GM23248 (cell line): ENCODE data around the gene CWF19L1. TPM values are rescaled to one million over a fixed set of nuclear protein-coding genes. Genes with fewer than 3 reads are reported as not detected.
"Not testable (repeated sequence)": the region's sequence is repeated elsewhere in the genome, so short reads cannot be mapped to it uniquely, and the experiment has no call there.

Source experiments
- DNase-seq: peaks from one replicate; pipeline ENCODE4 v3.0.0-alpha.2; 2015
- H2AFZ ChIP-seq: fragments of 200-600 bp; sonication (generic); 2 replicates; pipeline ENCODE4 v1.6.1; 2016; ENCODE audit warnings: antibody characterized with exemption
- H3F3A ChIP-seq: fragments of 200-600 bp; sonication (generic); 2 replicates; pipeline ENCODE4 v1.6.1; 2016; ENCODE audit warnings: mild to moderate bottlenecking, antibody characterized with exemption, mixed run types; ENCODE audit not compliant: insufficient read depth
- H3K27ac ChIP-seq: fragments of 200-600 bp; sonication (generic); 2 replicates; pipeline ENCODE4 v1.5.1; 2016; ENCODE audit warnings: mild to moderate bottlenecking
- H3K27me3 ChIP-seq: fragments of 200-600 bp; sonication (generic); replicated peaks from 2 replicates; pipeline ENCODE4 v1.6.1; 2016; ENCODE audit warnings: mild to moderate bottlenecking; ENCODE audit not compliant: insufficient read depth
- H3K36me3 ChIP-seq: fragments of 200-600 bp; sonication (generic); 2 replicates; pipeline ENCODE4 v1.6.1; 2016; ENCODE audit warnings: low read depth, mild to moderate bottlenecking
- H3K4me1 ChIP-seq: fragments of 200-600 bp; sonication (generic); 2 replicates; pipeline ENCODE4 v1.6.1; 2016; ENCODE audit warnings: mild to moderate bottlenecking; ENCODE audit not compliant: insufficient read depth
- H3K4me2 ChIP-seq: fragments of 200-600 bp; sonication (generic); one replicate; pipeline ENCODE4 v1.6.1; 2016; ENCODE audit warnings: mild to moderate bottlenecking; ENCODE audit not compliant: unreplicated experiment
- H3K4me3 ChIP-seq: fragments of 200-600 bp; sonication (generic); 2 replicates; pipeline ENCODE4 v1.5.1; 2016; ENCODE audit warnings: mild to moderate bottlenecking
- H3K79me2 ChIP-seq: fragments of 200-600 bp; sonication (generic); 2 replicates; pipeline ENCODE4 v1.6.1; 2016; ENCODE audit warnings: mild to moderate bottlenecking; ENCODE audit not compliant: insufficient read depth
- H3K9ac ChIP-seq: fragments of 200-600 bp; sonication (generic); 2 replicates; pipeline ENCODE4 v1.6.1; 2016; ENCODE audit warnings: mild to moderate bottlenecking
- H3K9me2 ChIP-seq: fragments of 200-600 bp; sonication (generic); 2 replicates; pipeline ENCODE4 v1.6.1; 2016; ENCODE audit warnings: mixed run types, mild to moderate bottlenecking, moderate library complexity; ENCODE audit not compliant: insufficient read depth
- H3K9me3 ChIP-seq: fragments of 200-600 bp; sonication (generic); one replicate; pipeline ENCODE4 v1.6.1; 2017; ENCODE audit warnings: low read depth
- H4K20me1 ChIP-seq: fragments of 200-600 bp; sonication (generic); 2 replicates; pipeline ENCODE4 v1.6.0; 2016; ENCODE audit not compliant: insufficient read depth
- EZH2 ChIP-seq: fragments of 200-600 bp; sonication (generic); IDR thresholded peaks from 2 replicates; pipeline ENCODE4 v1.6.1; 2018; ENCODE audit warnings: antibody characterized with exemption, mild to moderate bottlenecking; ENCODE audit not compliant: insufficient read depth, poor library complexity, severe bottlenecking
- EZH2phosphoT487 ChIP-seq: fragments of 200-600 bp; sonication (generic); IDR thresholded peaks from 2 replicates; pipeline ENCODE4 v1.6.1; 2018; ENCODE audit warnings: antibody characterized with exemption, moderate library complexity, mild to moderate bottlenecking, low read depth; ENCODE audit not compliant: insufficient read depth
- WGBS, 2 experiments: methylation state at CpG; one replicate each; pipeline ENCODE4 v1.1.6; 2015 to 2017; ENCODE audit warnings: low lambda C conversion rate in 2 of 2, low coverage in 1 of 2; ENCODE audit errors: missing lambda C conversion rate in 2 of 2; 5-methylcytosine and 5-hydroxymethylcytosine counted together
- in situ Hi-C: fragments of 300-500 bp; cut with MboI; formaldehyde crosslinking; loops from 2 replicates; pipeline ENCODE4 v1.15.0; 2020
- polyA plus RNA-seq: library from polyadenylated mRNA; unstranded; fragments of >200 nt; fragmentation: Nextera tagmentation; extraction: Ambion mirVana; gene quantifications from 2 replicates; pipeline ENCODE4 v1.2.1, GENCODE V29; 2016
- total RNA-seq: library from RNA; depleted of rRNA; stranded (reverse); fragments of >200 nt; shearing (Covaris generic); gene quantifications from 2 replicates; pipeline ENCODE4 v1.2.3, GENCODE V29; 2014

Gene CWF19L1
- total and polyA plus RNA-seq, 2 experiments from 2014 or later, result 17.4 to 25.9 TPM

DNA sequence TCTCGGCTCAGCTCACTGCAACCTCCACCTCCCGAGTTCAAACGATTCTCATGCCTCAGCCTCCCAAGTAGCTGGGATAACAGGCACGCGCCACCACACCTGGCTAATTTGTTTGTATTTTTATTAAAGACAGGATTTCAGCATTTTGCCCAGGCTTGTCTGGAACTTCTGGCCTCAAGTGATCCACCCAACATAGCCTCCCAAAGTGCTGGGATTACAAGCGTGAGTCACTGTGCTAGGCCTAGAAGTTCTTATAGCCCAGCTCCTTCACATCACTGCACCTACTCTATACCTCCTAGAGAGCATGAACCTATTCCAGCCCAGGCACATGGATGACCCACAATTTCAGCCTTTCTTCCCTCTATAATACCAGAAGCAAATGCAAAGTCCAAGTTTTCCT lies 20.3 kb upstream of the CWF19L1 start:
- in situ Hi-C loops, result no loop called here
- Histone ChIP-seq H3K9ac (no peak overlapping the region), H3K27me3 (no peaks in the 10 kb centered on the region), H3K4me2 (no peak overlapping the region), H3K36me3 (peaks cover 15% of the 10 kb centered on the region; the same call in 1 of the 2 replicates), H3K27ac (no peak overlapping the region), H3K4me3 (no peak overlapping the region), H3K4me1 (peaks cover 31% of the 10 kb centered on the region), H4K20me1 (no peaks in the 10 kb centered on the region), H3K79me2 (peaks cover 31% of the 10 kb centered on the region), H3K9me3 (no peaks in the 10 kb centered on the region), H3F3A (peaks cover 23% of the 10 kb centered on the region), H3K9me2 (no peaks in the 10 kb centered on the region), H2AFZ (no peak overlapping the region)
- 97 to 100% methylated on average over 6 of the region's 6 CpGs for WGBS, 2 experiments
- no peak for DNase-seq
- TF ChIP-seq EZH2, result no peak
- TF ChIP-seq EZH2phosphoT487, result no peak

DNA sequence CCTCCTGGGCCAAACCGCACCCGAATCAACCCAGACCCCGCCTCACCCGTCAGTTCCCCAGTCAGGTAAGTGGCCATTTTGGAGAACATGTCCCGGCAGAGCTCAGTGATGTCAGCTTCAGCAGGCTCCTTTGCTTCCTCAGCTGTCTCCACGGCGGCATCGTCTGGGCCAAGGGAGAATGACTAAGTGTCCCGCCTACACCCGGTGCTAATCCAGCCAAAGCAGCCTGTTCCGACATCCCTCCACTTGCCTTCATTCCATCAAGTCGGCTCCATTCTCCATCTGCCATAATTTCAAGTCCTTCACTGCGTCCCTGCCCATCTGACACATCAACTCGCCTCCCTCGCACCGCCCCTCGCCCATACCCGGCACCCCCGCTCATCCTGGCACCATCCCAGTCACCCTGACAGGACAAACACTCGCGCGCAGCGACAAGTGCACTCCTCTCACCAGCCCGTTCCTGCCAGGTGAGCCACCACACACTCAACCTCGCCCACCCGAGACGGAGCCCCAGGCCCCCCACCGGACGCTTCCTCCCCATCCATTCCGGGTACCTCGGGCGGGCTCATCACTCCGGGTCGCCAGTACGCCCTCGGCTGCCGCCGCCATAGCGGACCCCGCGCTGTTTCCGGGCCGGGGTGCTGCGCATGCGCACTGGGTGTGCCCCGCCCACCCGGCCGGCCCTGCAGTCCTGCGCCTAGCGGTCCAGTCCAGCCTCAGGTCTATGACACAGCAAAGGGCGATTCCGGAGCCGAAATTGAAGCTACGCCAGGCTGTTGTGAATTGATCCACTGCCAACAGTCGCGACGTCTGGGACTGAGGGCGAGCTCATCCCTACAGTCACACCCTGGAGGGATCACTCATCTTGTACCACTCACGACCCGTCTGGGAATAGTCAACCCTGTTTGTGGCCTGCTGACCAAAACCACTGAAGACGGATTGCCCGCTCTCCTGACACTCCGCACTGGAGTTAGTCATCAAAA lies 18.9 kb upstream of the CWF19L1 start, which contains the start of gene BLOC1S2:
BLOC1S2 (minus strand) TSS at position 630 of the 983 bp plus-strand sequence; CDS start at position 609, 21 bp downstream.
- in situ Hi-C loops, result no loop called here
- peaks cover 16% of the 10 kb centered on the region; the same call in 1 of the 2 replicates for H3K36me3 ChIP-seq
- H3K4me1 ChIP-seq, result peaks cover 31% of the 10 kb centered on the region
- peak; percentile 98 for DNase-seq
- peak within 1 kb of the TSS; percentile 87 for H3K4me2 ChIP-seq
- H3K9me2 ChIP-seq, result no peaks in the 10 kb centered on the region
- no peaks in the 10 kb centered on the region for H4K20me1 ChIP-seq
- peaks cover 45% of the 10 kb centered on the region for H3K79me2 ChIP-seq
- peaks cover 23% of the 10 kb centered on the region for H3F3A ChIP-seq
- peak within 1 kb of the TSS; percentile 96 for H3K27ac ChIP-seq
- WGBS, 2 experiments, result 1 to 2% methylated on average over 42 to 63 of the region's 63 CpGs
- no peak for TF ChIP-seq EZH2
- no peak for TF ChIP-seq EZH2phosphoT487
- peak within 1 kb of the TSS; percentile 94 for H3K9ac ChIP-seq
- no peaks in the 10 kb centered on the region for H3K27me3 ChIP-seq
- H3K9me3 ChIP-seq, result no peaks in the 10 kb centered on the region
- peak within 1 kb of the TSS; percentile 96 for H3K4me3 ChIP-seq
- H2AFZ ChIP-seq, result peak within 1 kb of the TSS; percentile 93

DNA sequence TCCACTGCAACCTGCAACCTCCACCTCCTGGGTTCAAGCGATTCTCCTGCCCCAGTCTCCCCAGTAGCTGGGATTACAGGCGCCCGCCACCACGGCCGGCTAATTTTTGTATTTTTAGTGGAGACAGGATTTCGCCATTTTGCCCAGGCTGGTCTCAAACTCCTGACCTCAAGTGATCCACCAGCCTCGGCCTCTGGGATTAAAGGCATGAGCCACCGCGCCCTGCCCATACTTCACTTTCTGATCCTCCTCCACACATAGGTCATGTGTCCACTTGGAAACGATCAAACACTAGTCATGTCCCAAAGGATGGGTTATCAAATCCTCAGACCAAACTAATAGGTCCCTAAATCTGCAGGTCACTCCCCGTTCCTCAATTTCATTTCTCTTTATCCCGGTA lies 17.9 kb upstream of the CWF19L1 start:
- H3K9me2 ChIP-seq, H3K9me3 ChIP-seq, in situ Hi-C loops, H4K20me1 ChIP-seq, H3K27me3 ChIP-seq: not testable (repeated sequence)
- peak overlapping the region; percentile 96 for H3K4me3 ChIP-seq
- H3F3A ChIP-seq, result peaks cover 23% of the 10 kb centered on the region
- peaks cover 31% of the 10 kb centered on the region for H3K4me1 ChIP-seq
- H3K9ac ChIP-seq, result peak overlapping the region; percentile 94
- DNase-seq, result peak; percentile 22
- H3K36me3 ChIP-seq, result peaks cover 23% of the 10 kb centered on the region; the same call in 1 of the 2 replicates
- peak overlapping the region; percentile 93; the same call in 1 of the 2 replicates for H2AFZ ChIP-seq
- peaks cover 55% of the 10 kb centered on the region for H3K79me2 ChIP-seq
- H3K27ac ChIP-seq, result peak overlapping the region; percentile 96
- WGBS, 2 experiments, result 79 to 83% methylated on average over 12 of the region's 12 CpGs
- H3K4me2 ChIP-seq, result peak overlapping the region; percentile 87

DNA sequence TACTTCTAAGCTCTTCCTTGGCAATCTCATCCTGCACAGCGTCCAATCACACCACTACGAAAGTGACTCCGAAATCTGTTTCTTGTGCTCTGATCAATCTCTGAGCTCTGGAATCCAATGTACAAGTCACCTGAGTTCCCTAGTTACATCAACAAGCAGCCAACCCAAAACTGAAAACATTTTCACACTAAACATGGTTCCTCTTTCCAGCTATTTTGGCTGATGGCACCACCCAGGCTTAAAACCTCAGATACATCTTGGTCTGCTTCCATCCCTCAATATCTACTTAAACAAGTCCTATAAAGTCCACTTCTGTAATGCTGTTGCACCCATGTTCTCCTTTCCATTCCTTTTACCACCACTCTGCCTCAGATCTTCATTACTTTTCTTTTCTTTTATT lies 15.5 kb upstream of the CWF19L1 start:
- H3K9me2 ChIP-seq, result no peaks in the 10 kb centered on the region
- no peak for TF ChIP-seq EZH2phosphoT487
- TF ChIP-seq EZH2, result no peak
- no peak overlapping the region for H3K27ac ChIP-seq
- in situ Hi-C loops, result no loop called here
- H3K79me2 ChIP-seq, result peaks cover 69% of the 10 kb centered on the region
- peaks cover 36% of the 10 kb centered on the region for H3K36me3 ChIP-seq
- H3K4me3 ChIP-seq, result no peak overlapping the region
- H3F3A ChIP-seq, result peaks cover 23% of the 10 kb centered on the region
- no peaks in the 10 kb centered on the region for H4K20me1 ChIP-seq
- 62 to 75% methylated on average over 3 of the region's 3 CpGs for WGBS, 2 experiments
- DNase-seq, result no peak
- H3K27me3 ChIP-seq, result no peaks in the 10 kb centered on the region
- H2AFZ ChIP-seq, result no peak overlapping the region
- no peak overlapping the region for H3K9ac ChIP-seq
- H3K4me1 ChIP-seq, result peaks cover 31% of the 10 kb centered on the region
- H3K4me2 ChIP-seq, result peak overlapping the region; percentile 1
- no peaks in the 10 kb centered on the region for H3K9me3 ChIP-seq

DNA sequence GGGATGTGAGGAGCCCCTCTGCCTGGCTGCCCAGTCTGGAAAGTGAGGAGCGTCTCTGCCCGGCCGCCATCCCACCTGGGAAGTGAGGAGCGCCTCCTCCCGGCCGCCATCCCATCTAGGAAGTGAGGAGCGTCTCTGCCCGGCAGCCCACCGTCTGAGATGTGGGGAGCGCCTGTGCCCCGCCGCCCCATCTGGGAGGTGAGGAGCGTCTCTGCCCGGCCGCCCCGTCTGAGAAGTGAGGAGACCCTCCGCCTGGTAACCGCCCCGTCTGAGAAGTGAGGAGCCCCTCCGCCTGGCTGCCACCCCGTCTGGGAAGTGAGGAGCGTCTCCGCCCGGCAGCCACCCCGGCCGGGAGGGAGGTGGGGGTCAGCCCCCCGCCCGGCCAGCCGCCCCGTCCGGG lies 9.5 kb upstream of the CWF19L1 start:
- H3K27ac ChIP-seq, H3K9ac ChIP-seq, H3K27me3 ChIP-seq, DNase-seq, H3K4me2 ChIP-seq, H2AFZ ChIP-seq, in situ Hi-C loops, H3K9me2 ChIP-seq, H4K20me1 ChIP-seq, H3K9me3 ChIP-seq, H3K4me1 ChIP-seq, H3K4me3 ChIP-seq: not testable (repeated sequence)
- H3K79me2 ChIP-seq, result peaks cover 31% of the 10 kb centered on the region
- H3K36me3 ChIP-seq, result peaks cover 41% of the 10 kb centered on the region
- WGBS, 2 experiments, result 92% methylated on average over 7 to 22 of the region's 31 CpGs
- H3F3A ChIP-seq, result peaks cover 35% of the 10 kb centered on the region
